Limb (tissue), 2 donors: ENCODE results near the gene RALGPS1.

Source experiments
- DNase-seq, 2 donors: peaks; one replicate each; pipeline ENCODE4 v3.0.0-alpha.2; 2016; ENCODE audit errors: extremely low spot score in 2 of 2

RALGPS1 gene

GRCh38 chr9:127121628-127122175 lies 207.1 kb downstream of the RALGPS1 start:
- DNase-seq = peak in 1 of 2 donors; percentile 61

GRCh38 chr9:127122176-127123063 lies 207.8 kb downstream of the RALGPS1 start, which contains the start of gene ANGPTL2:
ANGPTL2 (minus strand) TSS chr9:127122635; CDS start chr9:127108731, 13,904 bp downstream.
- peak; percentile 94 for DNase-seq

GRCh38 chr9:127123064-127123890 lies 208.7 kb downstream of the RALGPS1 start:
- DNase-seq = peak in 1 of 2 donors; percentile 60

GRCh38 chr9:127124111-127124531 lies 209.5 kb downstream of the RALGPS1 start:
- DNase-seq = no peak

GRCh38 chr9:127124792-127125191 lies 210.2 kb downstream of the RALGPS1 start:
- DNase-seq = no peak

GRCh38 chr9:127126971-127127370 lies 212.4 kb downstream of the RALGPS1 start:
- DNase-seq = no peak

GRCh38 chr9:127128341-127129072 lies 213.9 kb downstream of the RALGPS1 start:
- peak in 1 of 2 donors; percentile 58 for DNase-seq

- no peak for DNase-seq
Measured at GRCh38 chr9:127129073-127129717, 214.6 kb downstream of the RALGPS1 start.

GRCh38 chr9:127129718-127130085 lies 215.1 kb downstream of the RALGPS1 start:
- no peak for DNase-seq

- DNase-seq = no peak
Measured at GRCh38 chr9:127130235-127130634, 215.7 kb downstream of the RALGPS1 start.

GRCh38 chr9:127130661-127131538 lies 216.3 kb downstream of the RALGPS1 start:
- peak; percentile 71 to 74 for DNase-seq

GRCh38 chr9:127131871-127132270 lies 217.3 kb downstream of the RALGPS1 start:
- no peak for DNase-seq

GRCh38 chr9:127132375-127132774 lies 217.8 kb downstream of the RALGPS1 start:
- peak in 1 of 2 donors; percentile 28 for DNase-seq

GRCh38 chr9:127132921-127133647 lies 218.5 kb downstream of the RALGPS1 start:
- peak; percentile 47 to 61 for DNase-seq

- DNase-seq = peak; percentile 76 to 77
Measured at GRCh38 chr9:127133739-127134167, 219.2 kb downstream of the RALGPS1 start.

- DNase-seq = no peak
Measured at GRCh38 chr9:127135056-127135745, 220.6 kb downstream of the RALGPS1 start.

GRCh38 chr9:127136081-127136879 lies 221.7 kb downstream of the RALGPS1 start:
- no peak for DNase-seq
